Pons (tissue), 1 donor: ENCODE data around the gene ATG9B.

Source experiments
- DNase-seq: peaks from one replicate; pipeline ENCODE4 v3.0.0-alpha.2; 2016; ENCODE audit warnings: low spot score

The ATG9B gene

GRCh38 chr7:150966002-150966401, 58.3 kb downstream of the ATG9B start:
- no peak for DNase-seq

GRCh38 chr7:150965273-150965830, 58.9 kb downstream of the ATG9B start:
- no peak for DNase-seq
